Astrocyte (in vitro differentiated cells and primary cell): ENCODE measurements around the gene CSNK2A1.

Source experiments
- CTCF ChIP-seq: IDR thresholded peaks from 2 replicates; pipeline ENCODE4 v1.5.1; 2011; ENCODE audit warnings: low read depth, mild to moderate bottlenecking, inconsistent platforms, low read length, moderate library complexity; ENCODE audit not compliant: insufficient read depth
- EZH2 ChIP-seq: IDR thresholded peaks from 2 replicates; pipeline ENCODE4 v1.6.1; 2012; ENCODE audit warnings: mild to moderate bottlenecking, low read length, inconsistent platforms; ENCODE audit not compliant: insufficient read depth

- no peak for TF ChIP-seq CTCF
- TF ChIP-seq EZH2 = no peak
Measured at GRCh38 chr20:576156-576555, 32.6 kb upstream of the CSNK2A1 start.
